ENCODE results near the gene AOC1. TPM values are rescaled to one million over a fixed set of nuclear protein-coding genes. Genes with fewer than 3 reads are reported as not detected.

Gene AOC1
- total and polyA plus RNA-seq, 2 experiments from 2014 or later = 0.06 TPM; not detected in 1

GRCh38 chr7:150860978-150861295 is 8.6 kb downstream of the AOC1 start:
- Histone ChIP-seq H3K4me1 (ENCODE audit: low read depth) (no peaks in the 10 kb centered on the region), H3K27me3 (no peaks in the 10 kb centered on the region), H3K27ac (no peak overlapping the region), H3K36me3 (no peaks in the 10 kb centered on the region), H3K9me3 (ENCODE audit: low read depth) (no peaks in the 10 kb centered on the region), H3K4me3 (no peak overlapping the region)
- TF ChIP-seq, protein P1, sequence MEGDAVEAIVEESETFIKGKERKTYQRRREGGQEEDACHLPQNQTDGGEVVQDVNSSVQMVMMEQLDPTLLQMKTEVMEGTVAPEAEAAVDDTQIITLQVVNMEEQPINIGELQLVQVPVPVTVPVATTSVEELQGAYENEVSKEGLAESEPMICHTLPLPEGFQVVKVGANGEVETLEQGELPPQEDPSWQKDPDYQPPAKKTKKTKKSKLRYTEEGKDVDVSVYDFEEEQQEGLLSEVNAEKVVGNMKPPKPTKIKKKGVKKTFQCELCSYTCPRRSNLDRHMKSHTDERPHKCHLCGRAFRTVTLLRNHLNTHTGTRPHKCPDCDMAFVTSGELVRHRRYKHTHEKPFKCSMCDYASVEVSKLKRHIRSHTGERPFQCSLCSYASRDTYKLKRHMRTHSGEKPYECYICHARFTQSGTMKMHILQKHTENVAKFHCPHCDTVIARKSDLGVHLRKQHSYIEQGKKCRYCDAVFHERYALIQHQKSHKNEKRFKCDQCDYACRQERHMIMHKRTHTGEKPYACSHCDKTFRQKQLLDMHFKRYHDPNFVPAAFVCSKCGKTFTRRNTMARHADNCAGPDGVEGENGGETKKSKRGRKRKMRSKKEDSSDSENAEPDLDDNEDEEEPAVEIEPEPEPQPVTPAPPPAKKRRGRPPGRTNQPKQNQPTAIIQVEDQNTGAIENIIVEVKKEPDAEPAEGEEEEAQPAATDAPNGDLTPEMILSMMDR (IDR thresholded peaks at IDR 0.05; ENCODE audit: low read depth, low read length) = no peak
- DNase-seq (ENCODE audit: low read depth in 1 of 2, low spot score in 1 of 2) = no peak

GRCh38 chr7:150862356-150862755 is 10.0 kb downstream of the AOC1 start:
- Histone ChIP-seq H3K4me3 (no peak overlapping the region), H3K27me3 (no peaks in the 10 kb centered on the region), H3K36me3 (no peaks in the 10 kb centered on the region), H3K27ac (no peak overlapping the region), H3K9me3 (ENCODE audit: low read depth) (no peaks in the 10 kb centered on the region), H3K4me1 (ENCODE audit: low read depth) (no peaks in the 10 kb centered on the region)
- TF ChIP-seq, protein P1 (IDR thresholded peaks at IDR 0.05; ENCODE audit: low read depth, low read length) = no peak
- no peak for DNase-seq (ENCODE audit: low read depth in 1 of 2, low spot score in 1 of 2)

- Histone ChIP-seq H3K4me1 (ENCODE audit: low read depth) (no peaks in the 10 kb centered on the region), H3K27ac (no peak overlapping the region), H3K27me3 (no peaks in the 10 kb centered on the region), H3K36me3 (no peaks in the 10 kb centered on the region), H3K9me3 (ENCODE audit: low read depth) (no peaks in the 10 kb centered on the region), H3K4me3 (no peak overlapping the region)
- no peak for DNase-seq (ENCODE audit: low read depth in 1 of 2, low spot score in 1 of 2)
- TF ChIP-seq, protein P1 (IDR thresholded peaks at IDR 0.05; ENCODE audit: low read depth, low read length) = no peak
Observed at GRCh38 chr7:150863946-150864345, 11.6 kb downstream of the AOC1 start.

- Histone ChIP-seq H3K36me3 (no peaks in the 10 kb centered on the region), H3K9me3 (ENCODE audit: low read depth) (no peaks in the 10 kb centered on the region)
- DNase-seq (ENCODE audit: low read depth in 1 of 2, low spot score in 1 of 2) = no peak
Observed at GRCh38 chr7:150866932-150867564, 14.7 kb downstream of the AOC1 start.

GRCh38 chr7:150867605-150868004 is 15.3 kb downstream of the AOC1 start:
- Histone ChIP-seq H3K27ac (no peak overlapping the region), H3K9me3 (ENCODE audit: low read depth) (no peaks in the 10 kb centered on the region), H3K4me1 (ENCODE audit: low read depth) (no peaks in the 10 kb centered on the region), H3K36me3 (no peaks in the 10 kb centered on the region), H3K4me3 (no peak overlapping the region), H3K27me3 (no peaks in the 10 kb centered on the region)
- no peak for DNase-seq (ENCODE audit: low read depth in 1 of 2, low spot score in 1 of 2)
- TF ChIP-seq, protein P1 (IDR thresholded peaks at IDR 0.05; ENCODE audit: low read depth, low read length) = no peak

More at GRCh38 chr7:150866932-150867564, 14.7 kb downstream of the AOC1 start:
- TF ChIP-seq, protein P1 (IDR thresholded peaks at IDR 0.05; ENCODE audit: low read depth, low read length) = no peak
- Histone ChIP-seq H3K4me3 (no peak overlapping the region), H3K27ac (no peak overlapping the region), H3K27me3 (no peaks in the 10 kb centered on the region), H3K4me1 (ENCODE audit: low read depth) (no peaks in the 10 kb centered on the region)

Data from cardiac muscle cell (in vitro differentiated cells and primary cell).